NCI-H2081 (cell line): ENCODE data around the gene CCL23.

Experiments
- DNase-seq, 2 experiments: peaks; one replicate each; lab custom pipeline; 2025; lab: John Stamatoyannopoulos, UW

Gene CCL23

GRCh38 chr17:35969558-35970380 lies 48.0 kb downstream of the CCL23 start:
- DNase-seq: peak; percentile 77 to 80

- no peak for DNase-seq
Measured at GRCh38 chr17:35968520-35969054, 49.2 kb downstream of the CCL23 start.

GRCh38 chr17:35965272-35965671 lies 52.5 kb downstream of the CCL23 start:
- no peak for DNase-seq

GRCh38 chr17:35963663-35964062 lies 54.1 kb downstream of the CCL23 start:
- DNase-seq: no peak
